Frontal cortex (tissue), 4 donors: Measurements from ENCODE around the gene SLC9A8. TPM values are rescaled to one million over a fixed set of nuclear protein-coding genes. Genes with fewer than 3 reads are reported as not detected.

ENCODE experiments used
- DNase-seq, 2 donors: peaks; one replicate each; pipeline ENCODE4 v3.0.0; 2012; ENCODE audit warnings: low spot score in 2 of 2
- FAIRE-seq: peaks from 2 replicates; lab custom pipeline; 2012; peaks lifted over from hg19 to GRCh38; lab: Jason Lieb, UNC
- total RNA-seq: library from RNA; depleted of rRNA; stranded (reverse); fragments of >200 nt; gene quantifications from one replicate; pipeline ENCODE4 v1.2.3, GENCODE V29; 2014
- donor health status: control.
- donor health status: control.
- donor health status: control.

The SLC9A8 gene
- total RNA-seq, 1 donor from 2014 or later = 4.5 TPM

DNA sequence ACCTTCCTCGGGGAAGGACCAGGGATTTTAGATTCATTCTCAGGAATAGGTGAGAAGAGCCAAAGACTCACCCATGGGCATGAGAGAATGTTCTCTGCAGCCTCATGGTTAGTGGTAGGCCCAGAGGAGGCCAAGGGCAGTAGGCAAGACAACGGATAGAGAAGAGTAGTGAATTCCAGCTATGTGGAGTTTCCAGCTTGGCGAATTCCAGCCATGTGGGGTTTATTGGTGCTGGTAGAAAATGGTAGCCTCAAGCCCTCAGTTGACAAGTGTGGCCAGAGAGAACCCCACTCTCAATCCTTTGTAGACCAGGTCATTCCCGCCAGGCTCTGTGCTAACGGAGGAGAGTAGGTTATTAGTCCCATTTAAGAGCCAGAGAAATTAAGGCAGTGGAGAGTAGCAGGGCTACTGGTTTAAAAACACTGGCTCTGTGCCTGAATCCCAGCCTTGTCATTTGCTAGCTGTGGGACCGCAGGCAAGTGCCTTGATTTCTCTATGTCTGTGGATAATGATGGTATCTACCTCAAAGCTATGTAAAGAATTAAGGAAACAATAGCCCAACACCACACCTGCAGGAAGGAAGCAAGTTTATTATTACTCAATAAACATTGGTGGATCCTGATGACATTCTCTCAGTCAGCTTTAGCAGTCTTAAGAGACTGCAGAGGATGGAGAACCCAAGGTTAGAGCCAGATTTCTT is 2.0 kb upstream of the SLC9A8 start:
- FAIRE-seq (no peak), DNase-seq (no peak)

- no peak for DNase-seq
- FAIRE-seq = no peak
Measured at GRCh38 chr20:49811825-49812506, 662 bp upstream of the SLC9A8 start.

DNA sequence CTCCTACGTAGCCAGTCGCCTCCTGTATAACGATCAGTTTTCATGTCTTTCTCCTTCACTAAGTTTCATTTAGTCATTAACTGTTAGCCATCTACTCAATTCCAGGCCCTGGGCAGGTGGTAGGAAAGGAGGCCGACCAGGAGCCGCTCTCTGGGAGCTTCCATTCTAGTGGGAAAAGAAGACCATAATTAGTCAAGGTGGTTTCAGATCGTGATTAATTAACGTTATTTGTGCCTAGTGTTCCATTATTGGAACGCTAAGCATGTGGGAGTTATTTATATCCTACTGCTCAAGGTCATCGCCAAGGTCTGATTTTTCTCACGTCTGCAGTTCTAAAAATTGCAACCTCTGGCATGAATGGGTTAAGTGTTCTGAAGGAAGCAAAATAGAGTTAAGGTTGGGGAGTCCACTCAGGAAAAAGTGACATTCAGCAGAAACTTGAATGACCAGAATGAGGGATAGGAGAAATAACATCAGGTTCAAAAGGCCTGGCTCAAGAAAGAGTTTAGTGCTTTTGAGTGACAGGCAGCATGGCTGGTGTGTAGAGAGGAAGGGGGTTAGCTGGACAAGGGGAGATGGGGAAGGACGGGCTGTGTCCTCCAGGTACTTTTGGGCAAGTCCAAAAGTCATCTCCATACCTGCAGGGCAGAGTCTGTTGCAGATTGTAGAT is 812 bp downstream of the SLC9A8 start:
- no peak for DNase-seq
- FAIRE-seq = no peak

GRCh38 chr20:49814057-49814694 is 1.5 kb downstream of the SLC9A8 start:
- FAIRE-seq = no peak
- DNase-seq = no peak

- no peak for FAIRE-seq
- DNase-seq = no peak
Measured at GRCh38 chr20:49818816-49819215, 6.2 kb downstream of the SLC9A8 start.

DNA sequence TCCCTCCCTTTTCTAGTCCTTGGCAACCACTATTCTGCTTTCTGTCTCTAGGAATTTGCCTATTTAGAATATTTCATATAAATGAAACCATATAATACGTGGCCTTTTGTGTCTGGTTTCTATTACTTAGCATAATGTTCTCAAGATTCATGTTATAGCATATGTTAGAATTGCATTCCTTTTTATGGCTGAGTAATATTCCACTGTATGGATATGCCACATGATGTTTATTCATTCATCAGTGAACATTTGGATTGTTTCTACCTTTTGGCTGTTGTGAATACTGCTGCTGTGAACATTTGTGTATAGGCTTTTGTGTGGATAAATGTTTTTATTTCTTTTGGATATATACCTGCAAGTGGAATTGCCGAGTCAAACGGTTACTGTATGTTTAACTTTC is 7.1 kb downstream of the SLC9A8 start:
- FAIRE-seq = no peak
- no peak for DNase-seq

DNA sequence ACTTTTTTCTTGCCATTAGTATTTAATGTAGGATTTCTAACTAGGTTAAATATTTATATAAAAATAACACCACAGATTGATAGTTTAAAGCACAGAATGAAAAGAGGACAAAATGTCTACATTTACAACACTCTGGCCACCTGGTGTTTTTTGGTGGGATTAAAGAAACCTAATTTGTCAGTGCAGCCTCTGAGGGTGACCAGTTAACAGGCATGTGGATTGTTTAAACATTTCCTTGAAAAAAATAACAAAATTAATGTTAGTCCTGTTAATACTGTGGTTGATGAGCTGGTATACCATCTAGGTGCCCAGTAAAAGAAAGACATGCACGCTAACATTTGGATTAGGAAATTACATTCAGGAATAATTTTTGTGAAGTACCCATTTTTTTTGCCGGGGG is 8.8 kb downstream of the SLC9A8 start:
- no peak for DNase-seq
- no peak for FAIRE-seq

DNA sequence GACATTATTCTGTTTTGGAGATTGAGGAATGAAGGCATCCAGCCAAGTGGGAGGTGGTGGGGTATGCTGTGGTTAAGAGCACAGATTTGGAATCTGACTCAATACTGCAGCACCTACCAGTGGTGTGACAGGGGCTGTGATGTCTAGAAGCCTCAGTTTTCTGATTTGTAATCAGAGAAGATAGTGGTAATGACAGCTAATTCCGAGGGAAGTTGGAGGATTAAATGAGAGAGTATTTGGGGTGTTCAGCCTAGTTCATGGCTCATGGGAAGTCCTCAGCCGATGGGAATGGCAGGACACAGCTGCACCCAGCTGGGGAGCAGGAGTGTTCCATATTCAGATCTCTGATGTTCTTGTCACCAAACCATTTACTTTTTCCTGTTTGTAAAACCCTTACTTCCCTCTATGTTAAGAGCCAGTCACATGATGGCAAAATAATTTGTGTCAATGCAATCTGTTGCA is 9.3 kb downstream of the SLC9A8 start:
- DNase-seq (no peak), FAIRE-seq (no peak)

DNA sequence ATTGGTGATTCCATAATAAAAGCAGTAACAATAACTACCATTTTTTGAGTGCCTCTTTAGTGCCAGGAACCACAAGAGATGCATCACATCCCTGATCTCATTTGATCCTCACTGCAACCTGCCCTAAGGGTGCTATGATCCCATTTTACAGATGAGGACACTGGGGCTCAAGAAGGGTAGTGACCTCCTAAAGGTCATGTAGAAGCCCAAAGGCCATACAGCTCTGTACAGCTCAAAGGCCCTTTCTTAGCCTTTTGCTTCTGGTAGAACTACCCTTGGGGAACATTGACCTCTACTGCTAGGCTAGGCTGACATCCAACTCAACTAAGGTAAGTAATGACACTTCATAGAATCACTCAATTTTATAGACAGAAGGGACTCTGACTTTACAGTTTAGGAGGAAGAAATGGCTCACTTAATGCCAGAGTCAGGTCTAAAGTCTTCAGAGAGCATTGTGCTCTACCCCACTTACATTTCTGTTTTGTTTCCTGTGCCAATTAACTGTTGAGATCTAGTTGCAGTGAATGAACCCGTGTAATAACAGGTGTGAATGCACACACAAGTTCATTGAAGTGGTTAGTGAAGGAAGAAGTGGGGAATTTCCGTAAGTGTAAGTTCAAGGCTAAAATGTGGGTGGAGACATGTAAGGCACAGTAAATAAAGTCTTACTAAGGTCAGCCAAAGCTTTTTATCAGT is 10.7 kb downstream of the SLC9A8 start:
- no peak for FAIRE-seq

GRCh38 chr20:49824206-49824605 is 11.6 kb downstream of the SLC9A8 start:
- no peak for FAIRE-seq

More for the DNA sequence above, 10.7 kb downstream of the SLC9A8 start:
- no peak for DNase-seq

GRCh38 chr20:49825521-49826033 is 12.9 kb downstream of the SLC9A8 start:
- FAIRE-seq = no peak

More at GRCh38 chr20:49824206-49824605, 11.6 kb downstream of the SLC9A8 start:
- DNase-seq = no peak

GRCh38 chr20:49831022-49831769 is 18.6 kb downstream of the SLC9A8 start:
- FAIRE-seq (no peak), DNase-seq (no peak)

More at GRCh38 chr20:49825521-49826033, 12.9 kb downstream of the SLC9A8 start:
- no peak for DNase-seq

GRCh38 chr20:49831770-49832631 is 19.4 kb downstream of the SLC9A8 start:
- DNase-seq (no peak), FAIRE-seq (no peak)

DNA sequence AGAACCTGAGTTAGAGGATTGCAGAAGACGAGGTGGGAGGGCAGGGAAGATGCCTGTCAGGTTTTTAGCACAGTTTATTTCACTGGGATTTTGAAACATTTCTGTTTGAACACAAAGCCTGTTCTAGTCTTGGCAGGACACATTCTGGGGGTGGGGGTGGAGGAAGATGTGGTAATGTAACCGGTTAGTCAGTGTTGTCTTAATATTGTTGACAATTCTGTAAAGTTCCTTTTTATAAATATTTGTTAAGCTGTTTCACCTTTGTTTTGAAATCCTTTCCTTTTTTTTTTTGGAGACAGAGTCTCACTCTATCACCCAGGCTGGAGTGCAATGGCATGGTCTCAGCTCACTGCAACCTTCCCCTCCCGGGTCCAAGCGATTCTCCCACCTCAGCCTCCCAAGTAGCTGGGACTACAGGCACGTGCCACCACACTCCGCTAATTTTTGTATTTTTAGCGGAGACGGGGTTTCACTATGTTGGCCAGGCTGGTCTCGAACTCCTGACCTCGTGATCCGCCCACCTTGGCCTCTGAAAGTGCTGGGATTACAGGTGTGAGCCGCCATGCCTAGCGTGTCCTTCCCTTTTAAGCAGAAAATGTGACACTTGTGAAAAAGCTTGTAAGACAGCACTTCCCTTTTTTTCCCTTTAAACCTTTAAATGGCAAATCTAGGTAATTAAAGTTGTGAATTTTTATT is 20.2 kb downstream of the SLC9A8 start:
- FAIRE-seq (no peak), DNase-seq (no peak)

DNA sequence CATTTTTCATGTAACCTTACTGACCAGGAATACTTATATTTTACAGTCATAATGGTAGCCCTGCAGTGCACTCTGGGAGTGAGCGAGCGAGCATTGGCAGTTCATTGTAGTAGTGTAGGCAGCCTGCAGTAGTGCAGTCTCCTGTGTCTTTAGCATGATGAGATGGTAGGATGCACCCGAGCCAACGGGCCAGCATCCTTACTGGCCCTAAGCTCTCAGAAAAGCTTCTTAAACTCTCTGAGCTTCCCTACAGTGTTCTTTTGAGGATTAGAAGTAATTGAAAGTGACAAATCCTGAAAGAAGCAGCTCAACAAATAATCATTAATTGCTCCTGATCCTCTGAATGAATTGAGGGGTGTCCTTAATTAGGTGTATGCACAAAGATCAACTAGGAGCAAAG is 20.9 kb downstream of the SLC9A8 start:
- DNase-seq = no peak
- no peak for FAIRE-seq

DNA sequence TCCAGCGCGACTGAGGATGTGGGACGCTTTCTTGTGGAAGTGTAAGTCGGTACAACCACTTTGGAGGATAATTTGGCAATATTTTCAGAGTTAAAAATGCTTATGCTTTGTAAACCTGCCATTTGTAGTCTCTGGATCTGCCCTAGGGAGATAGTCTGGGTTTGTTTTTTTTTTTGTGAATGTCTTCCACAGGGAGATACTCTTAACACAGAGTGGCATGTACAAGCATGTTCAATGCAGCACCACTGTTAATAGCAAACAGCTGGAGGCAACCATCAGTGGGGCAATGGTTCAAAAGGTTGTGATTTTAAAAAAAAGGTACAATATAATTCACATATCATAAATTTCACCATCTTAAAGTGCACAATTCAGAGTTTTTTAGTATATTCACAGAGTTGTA is 22.4 kb downstream of the SLC9A8 start:
- no peak for FAIRE-seq
- no peak for DNase-seq

DNA sequence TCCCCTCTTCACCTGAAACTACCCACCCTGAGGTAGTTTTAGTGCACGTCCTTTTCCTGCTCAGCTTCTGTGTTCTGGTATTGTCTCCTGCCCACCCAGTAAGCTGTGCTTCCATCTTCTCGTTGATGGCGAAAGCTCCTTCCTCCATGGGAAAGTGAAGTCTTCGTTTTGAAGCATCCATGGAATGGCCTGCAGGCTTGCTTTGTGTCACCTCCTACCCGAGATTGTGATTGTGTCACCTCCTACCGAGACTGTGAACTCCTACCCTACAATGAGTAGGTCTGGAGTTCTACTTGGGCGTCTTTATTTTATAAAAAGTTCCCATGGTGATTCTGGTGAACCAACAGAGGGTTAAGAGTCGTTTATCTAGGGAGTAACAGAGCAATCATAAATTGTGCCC is 25.9 kb downstream of the SLC9A8 start:
- FAIRE-seq (no peak), DNase-seq (no peak)
